Measurements from ENCODE around the gene RUNX2. TPM values are rescaled to one million over a fixed set of nuclear protein-coding genes. Genes with fewer than 3 reads are reported as not detected.

The RUNX2 gene
- total and polyA plus RNA-seq, 9 of the 15 experiments (the other 6 are each of a cell fraction or from before 2014, with no cell fraction given) = 0.29 to 1.00 (median 0.43) TPM

GRCh38 chr6:45689926-45690615, 361.9 kb downstream of the RUNX2 start:
- no peak for TF ChIP-seq ZNF23 (CRISPR knock-in tag; IDR thresholded peaks at IDR 0.05)
- no peak for FAIRE-seq
- intact Hi-C loops (cut with micrococcal nuclease) = no loop called here

DNA sequence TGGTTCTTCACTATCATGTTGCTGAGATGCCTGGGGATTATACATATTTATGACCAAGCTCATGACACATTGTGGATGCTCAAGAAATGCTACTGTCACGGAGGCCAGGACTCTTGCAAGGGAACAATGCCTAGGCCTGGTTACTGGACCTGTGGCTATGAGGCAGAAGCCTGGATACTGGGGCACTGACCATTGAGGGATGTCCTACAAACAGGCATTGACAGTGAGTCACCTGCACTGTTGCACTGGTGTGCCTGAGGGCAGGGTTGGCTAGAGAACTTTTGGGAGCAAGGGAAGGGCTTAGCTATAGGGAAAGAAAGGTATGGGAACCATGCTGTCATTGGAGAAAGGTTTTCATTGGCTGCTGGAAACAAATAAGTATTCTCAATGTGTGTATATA, 362.7 kb downstream of the RUNX2 start:
- H3K9ac ChIP-seq (ENCODE audit: insufficient read depth in 1 of 2, low read depth in 2 of 2, low read length in 2 of 2) = no peak overlapping the region
- WGBS (ENCODE audit: insufficient coverage, low coverage, missing lambda C conversion rate) = 0% methylated on average over 1 of the region's 1 CpG
- no peaks in the 10 kb centered on the region for H3K4me1 ChIP-seq (replicated peaks in 1 of 2; ENCODE audit: control insufficient read depth in 2 of 2, insufficient read depth in 2 of 2, low read length in 2 of 2)
- peaks cover 0 to 17% of the 10 kb centered on the region in 2 experiments; a peak in 2 of 5 replicates for H3K27me3 ChIP-seq (ENCODE audit: control insufficient read depth in 2 of 2, insufficient read depth in 2 of 2, low read length in 2 of 2)
- DNase-seq (ENCODE audit: extremely low read depth in 1 of 4, low spot score in 3 of 4) = no peak
- ChIA-PET POLR2A (interaction anchor here (0.6 kb wide), 1 partner anchor 46 kb away, joined by 3 read pairs; no protein-coding TSS in a partner anchor), CTCF (ENCODE audit: low intra/inter-chr PET ratio) (no interaction called here)
- no TSS peak for BruUV-seq (replicated peaks)
- ATAC-seq = no peak
- H3K9me1 ChIP-seq (ENCODE audit: control insufficient read depth, insufficient read depth, low read length) = no peaks in the 10 kb centered on the region
- H3K36me3 ChIP-seq (ENCODE audit: control insufficient read depth, insufficient read depth, low read length) = no peaks in the 10 kb centered on the region
- H2AFZ ChIP-seq (ENCODE audit: low read depth, low read length) = no peak overlapping the region
- no peak overlapping the region for H3K4me3 ChIP-seq
- TF ChIP-seq LCOR (CRISPR knock-in tag; IDR thresholded peaks at IDR 0.05) (no peak), PML (IDR thresholded peaks at IDR 0.05; ENCODE audit: low read length) (no peak)
- H3K4me2 ChIP-seq (ENCODE audit: insufficient read depth, low read length) = no peak overlapping the region
- no peaks in the 10 kb centered on the region; the same call in 1 of the 2 replicates for H4K20me1 ChIP-seq (replicated peaks; ENCODE audit: control insufficient read depth, insufficient read depth, low read length)
- in situ Hi-C loops (cut with MboI) = no loop called here
- H3K79me2 ChIP-seq (ENCODE audit: control insufficient read depth, insufficient read depth, low read length) = no peaks in the 10 kb centered on the region
- H3K27ac ChIP-seq (ENCODE audit: extremely low read depth, low read depth, low read length) = no peak overlapping the region
- no peak for FAIRE-seq
- H3K9me3 ChIP-seq (replicated peaks; ENCODE audit: control insufficient read depth, insufficient read depth, low read depth, low read length) = no peaks in the 10 kb centered on the region
- intact Hi-C loops (cut with micrococcal nuclease) = no loop called here

More at GRCh38 chr6:45689926-45690615, 361.9 kb downstream of the RUNX2 start:
- Histone ChIP-seq H3K79me2 (ENCODE audit: control insufficient read depth, insufficient read depth, low read length) (no peaks in the 10 kb centered on the region), H3K9me3 (replicated peaks; ENCODE audit: control insufficient read depth, insufficient read depth, low read depth, low read length) (no peaks in the 10 kb centered on the region), H3K4me1 (replicated peaks in 1 of 2; ENCODE audit: control insufficient read depth in 2 of 2, insufficient read depth in 2 of 2, low read length in 2 of 2) (no peaks in the 10 kb centered on the region), H3K9me1 (ENCODE audit: control insufficient read depth, insufficient read depth, low read length) (no peaks in the 10 kb centered on the region), H3K4me2 (ENCODE audit: insufficient read depth, low read length) (no peak overlapping the region), H3K27me3 (ENCODE audit: control insufficient read depth in 2 of 2, insufficient read depth in 2 of 2, low read length in 2 of 2) (peaks cover 0 to 17% of the 10 kb centered on the region in 2 experiments; a peak in 2 of 5 replicates), H3K27ac (ENCODE audit: extremely low read depth, low read depth, low read length) (no peak overlapping the region), H3K36me3 (ENCODE audit: control insufficient read depth, insufficient read depth, low read length) (no peaks in the 10 kb centered on the region), H2AFZ (ENCODE audit: low read depth, low read length) (no peak overlapping the region), H4K20me1 (replicated peaks; ENCODE audit: control insufficient read depth, insufficient read depth, low read length) (no peaks in the 10 kb centered on the region; the same call in 1 of the 2 replicates), H3K9ac (ENCODE audit: insufficient read depth in 1 of 2, low read depth in 2 of 2, low read length in 2 of 2) (no peak overlapping the region), H3K4me3 (no peak overlapping the region)
- no peak for ATAC-seq
- no TSS peak for BruUV-seq (replicated peaks)
- 0% methylated on average over 2 of the region's 2 CpGs for WGBS (ENCODE audit: insufficient coverage, low coverage, missing lambda C conversion rate)
- CTCF ChIA-PET (ENCODE audit: low intra/inter-chr PET ratio) = no interaction called here
- no peak for DNase-seq (ENCODE audit: extremely low read depth in 1 of 4, low spot score in 3 of 4)
- POLR2A ChIA-PET = no interaction called here
- in situ Hi-C loops (cut with MboI) = no loop called here

All from K562 (cell line).